Smooth muscle cell (in vitro differentiated cells): ENCODE measurements around the gene RMND5A. TPM values are rescaled to one million over a fixed set of nuclear protein-coding genes. Genes with fewer than 3 reads are reported as not detected.

ENCODE experiments used
- DNase-seq: peaks from one replicate; lab custom pipeline; 2025; ENCODE audit not compliant: unreplicated experiment; lab: John Stamatoyannopoulos, UW
- H2AFZ ChIP-seq: fragments of 200-600 bp; sonication (generic); 2 replicates; pipeline ENCODE4 v1.6.0; 2016; ENCODE audit warnings: antibody characterized with exemption, low read depth, mild to moderate bottlenecking
- H3F3A ChIP-seq: fragments of 200-600 bp; sonication (generic); 2 replicates; pipeline ENCODE4 v1.6.0; 2017; ENCODE audit warnings: antibody characterized with exemption, low read depth
- H3K27ac ChIP-seq: fragments of 200-600 bp; sonication (generic); 2 replicates; pipeline ENCODE4 v1.5.1; 2016; ENCODE audit warnings: low read depth, mild to moderate bottlenecking
- H3K27me3 ChIP-seq: fragments of 200-600 bp; sonication (generic); 2 replicates; pipeline ENCODE4 v1.6.1; 2016; ENCODE audit warnings: low read depth, mild to moderate bottlenecking
- H3K36me3 ChIP-seq: fragments of 200-600 bp; sonication (generic); 2 replicates; pipeline ENCODE4 v1.5.1; 2016; ENCODE audit warnings: low read depth
- H3K4me1 ChIP-seq: fragments of 200-600 bp; sonication (generic); 2 replicates; pipeline ENCODE4 v1.5.1; 2016; ENCODE audit warnings: low read depth
- H3K4me2 ChIP-seq: fragments of 200-600 bp; sonication (generic); 2 replicates; pipeline ENCODE4 v1.6.0; 2016; ENCODE audit warnings: mild to moderate bottlenecking
- H3K4me3 ChIP-seq: fragments of 200-600 bp; sonication (generic); 2 replicates; pipeline ENCODE4 v1.5.1; 2016; ENCODE audit warnings: mild to moderate bottlenecking
- H3K79me2 ChIP-seq: fragments of 200-600 bp; sonication (generic); 2 replicates; pipeline ENCODE4 v1.6.0; 2016; ENCODE audit warnings: low read depth, mild to moderate bottlenecking
- H3K9ac ChIP-seq: fragments of 200-600 bp; sonication (generic); 2 replicates; pipeline ENCODE4 v1.6.0; 2016; ENCODE audit warnings: low read depth
- H3K9me3 ChIP-seq: fragments of 200-600 bp; sonication (generic); replicated peaks from 2 replicates; pipeline ENCODE4 v1.5.1; 2016; ENCODE audit warnings: low read depth
- H4K20me1 ChIP-seq: fragments of 200-600 bp; sonication (generic); 2 replicates; pipeline ENCODE4 v1.6.0; 2016; ENCODE audit warnings: low read depth
- WGBS: methylation state at CpG from one replicate; pipeline ENCODE4 v1.1.7; 2016; ENCODE audit warnings: low lambda C conversion rate; 5-methylcytosine and 5-hydroxymethylcytosine counted together
- polyA plus RNA-seq: library from polyadenylated mRNA; unstranded; fragments of >200 nt; fragmentation: Nextera tagmentation; extraction: Ambion mirVana; gene quantifications from 2 replicates; pipeline ENCODE4 v1.2.1, GENCODE V29; 2016
- total RNA-seq: library from RNA; depleted of rRNA; stranded (reverse); fragments of >200 nt; gene quantifications from 2 replicates; pipeline ENCODE4 v1.2.3, GENCODE V29; 2014
- TF ChIP-seq, protein P1 (sequence below): fragments of 200-600 bp; sonication (generic); IDR thresholded peaks from 2 replicates; pipeline ENCODE4 v1.5.1; 2017; ENCODE audit warnings: borderline replicate concordance, mild to moderate bottlenecking, antibody characterized with exemption; ENCODE audit not compliant: insufficient read depth, poor library complexity, severe bottlenecking

RMND5A gene
- total and polyA plus RNA-seq, 2 experiments from 2014 or later: 6.0 to 26.8 TPM

GRCh38 chr2:86769838-86770237, 49.7 kb downstream of the RMND5A start:
- H3K27me3 ChIP-seq: no peaks in the 10 kb centered on the region
- H2AFZ ChIP-seq: no peak overlapping the region
- TF ChIP-seq, protein P1, sequence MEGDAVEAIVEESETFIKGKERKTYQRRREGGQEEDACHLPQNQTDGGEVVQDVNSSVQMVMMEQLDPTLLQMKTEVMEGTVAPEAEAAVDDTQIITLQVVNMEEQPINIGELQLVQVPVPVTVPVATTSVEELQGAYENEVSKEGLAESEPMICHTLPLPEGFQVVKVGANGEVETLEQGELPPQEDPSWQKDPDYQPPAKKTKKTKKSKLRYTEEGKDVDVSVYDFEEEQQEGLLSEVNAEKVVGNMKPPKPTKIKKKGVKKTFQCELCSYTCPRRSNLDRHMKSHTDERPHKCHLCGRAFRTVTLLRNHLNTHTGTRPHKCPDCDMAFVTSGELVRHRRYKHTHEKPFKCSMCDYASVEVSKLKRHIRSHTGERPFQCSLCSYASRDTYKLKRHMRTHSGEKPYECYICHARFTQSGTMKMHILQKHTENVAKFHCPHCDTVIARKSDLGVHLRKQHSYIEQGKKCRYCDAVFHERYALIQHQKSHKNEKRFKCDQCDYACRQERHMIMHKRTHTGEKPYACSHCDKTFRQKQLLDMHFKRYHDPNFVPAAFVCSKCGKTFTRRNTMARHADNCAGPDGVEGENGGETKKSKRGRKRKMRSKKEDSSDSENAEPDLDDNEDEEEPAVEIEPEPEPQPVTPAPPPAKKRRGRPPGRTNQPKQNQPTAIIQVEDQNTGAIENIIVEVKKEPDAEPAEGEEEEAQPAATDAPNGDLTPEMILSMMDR: no peak
- whole genome bisulfite sequencing: 98% methylated on average over 4 of the region's 4 CpGs
- no peak overlapping the region for H3K9ac ChIP-seq
- no peak overlapping the region for H3K4me3 ChIP-seq
- peaks cover 3% of the 10 kb centered on the region for H3K36me3 ChIP-seq
- H3K9me3 ChIP-seq: no peaks in the 10 kb centered on the region
- no peaks in the 10 kb centered on the region for H3K4me1 ChIP-seq
- H4K20me1 ChIP-seq: peaks cover 9% of the 10 kb centered on the region
- no peaks in the 10 kb centered on the region for H3F3A ChIP-seq
- no peak for DNase-seq
- no peaks in the 10 kb centered on the region for H3K79me2 ChIP-seq
- H3K4me2 ChIP-seq: no peak overlapping the region
- H3K27ac ChIP-seq: no peak overlapping the region

DNA sequence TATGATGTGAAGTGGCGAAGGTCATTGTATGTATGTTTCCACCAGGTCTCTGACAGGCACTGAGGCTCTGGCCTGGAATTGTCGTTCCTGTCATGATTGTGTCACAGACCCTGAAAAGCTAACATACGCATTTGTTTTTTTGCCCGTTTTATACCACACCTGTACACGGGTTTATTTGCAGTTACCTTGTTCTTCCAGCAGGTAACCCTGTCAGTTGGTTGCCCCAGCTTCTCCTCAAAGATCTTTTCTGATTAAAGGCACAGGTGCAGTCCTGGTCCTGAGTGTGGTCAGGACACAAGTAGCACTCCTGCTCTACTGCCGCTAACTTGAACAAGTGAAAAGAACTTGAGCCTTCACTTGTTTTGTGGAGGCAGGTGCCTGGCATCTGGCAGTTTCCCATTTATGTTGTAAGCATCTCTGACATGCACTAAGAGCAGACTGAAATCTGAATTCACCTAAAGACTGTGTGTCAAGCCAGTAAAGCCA, 50.8 kb downstream of the RMND5A start:
- no peak for DNase-seq
- Histone ChIP-seq H3K4me1 (no peaks in the 10 kb centered on the region), H3K79me2 (no peaks in the 10 kb centered on the region), H4K20me1 (peaks cover 4% of the 10 kb centered on the region), H3K4me3 (no peak overlapping the region), H3K4me2 (no peak overlapping the region), H2AFZ (no peak overlapping the region), H3F3A (no peaks in the 10 kb centered on the region), H3K27ac (no peak overlapping the region), H3K9me3 (no peaks in the 10 kb centered on the region), H3K27me3 (no peaks in the 10 kb centered on the region), H3K36me3 (peaks cover 3% of the 10 kb centered on the region), H3K9ac (no peak overlapping the region)
- 97% methylated on average over 6 of the region's 6 CpGs for WGBS
- TF ChIP-seq, protein P1: no peak

- 79% methylated on average over 5 of the region's 5 CpGs for WGBS
- Histone ChIP-seq H3K9ac (no peak overlapping the region), H2AFZ (no peak overlapping the region), H3K4me2 (no peak overlapping the region), H3K4me1 (no peaks in the 10 kb centered on the region), H3K27ac (no peak overlapping the region), H3K27me3 (no peaks in the 10 kb centered on the region), H3F3A (no peaks in the 10 kb centered on the region), H3K36me3 (peaks cover 3% of the 10 kb centered on the region), H4K20me1 (peaks cover 4% of the 10 kb centered on the region), H3K79me2 (no peaks in the 10 kb centered on the region), H3K4me3 (no peak overlapping the region), H3K9me3 (no peaks in the 10 kb centered on the region)
- no peak for DNase-seq
- TF ChIP-seq, protein P1: no peak
Measured at GRCh38 chr2:86772611-86773010, 52.5 kb downstream of the RMND5A start.

DNA sequence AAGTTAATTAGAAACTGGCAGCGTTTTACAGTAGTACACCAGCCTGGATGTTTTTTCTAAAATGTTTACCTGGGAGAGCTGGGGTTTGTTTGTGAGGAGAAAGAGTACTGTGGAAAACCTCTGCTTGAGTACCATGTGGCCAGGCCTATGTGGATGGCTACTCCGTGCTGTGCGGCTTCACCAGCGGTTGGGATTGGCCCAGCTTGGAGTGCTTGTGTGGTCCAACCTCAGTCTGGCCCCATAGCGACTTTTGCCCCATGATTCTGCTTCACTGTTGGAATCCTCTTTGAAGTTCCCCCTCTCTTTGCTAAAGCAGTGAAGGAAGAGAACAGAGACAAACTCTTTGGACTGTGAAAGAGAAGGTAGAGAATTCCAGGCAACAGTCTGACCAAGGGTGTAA, 54.8 kb downstream of the RMND5A start:
- Histone ChIP-seq H3K36me3 (peaks cover 3% of the 10 kb centered on the region), H4K20me1 (peaks cover 2% of the 10 kb centered on the region), H3K4me3 (no peak overlapping the region), H3F3A (no peaks in the 10 kb centered on the region), H3K79me2 (no peaks in the 10 kb centered on the region), H3K27me3 (no peaks in the 10 kb centered on the region), H3K4me2 (no peak overlapping the region), H3K9ac (no peak overlapping the region), H3K4me1 (no peaks in the 10 kb centered on the region), H3K27ac (no peak overlapping the region), H3K9me3 (no peaks in the 10 kb centered on the region), H2AFZ (no peak overlapping the region)
- TF ChIP-seq, protein P1: no peak
- no peak for DNase-seq
- WGBS: 77% methylated on average over 5 of the region's 5 CpGs
